ENCODE data around the gene LRCH4.
A peak's percentile ranks its signal among the peaks of the same experiment; 100 is the strongest.
"Not testable (repeated sequence)": the region's sequence is repeated elsewhere in the genome, so short reads cannot be mapped to it uniquely, and the experiment has no call there.

Gene LRCH4

DNA sequence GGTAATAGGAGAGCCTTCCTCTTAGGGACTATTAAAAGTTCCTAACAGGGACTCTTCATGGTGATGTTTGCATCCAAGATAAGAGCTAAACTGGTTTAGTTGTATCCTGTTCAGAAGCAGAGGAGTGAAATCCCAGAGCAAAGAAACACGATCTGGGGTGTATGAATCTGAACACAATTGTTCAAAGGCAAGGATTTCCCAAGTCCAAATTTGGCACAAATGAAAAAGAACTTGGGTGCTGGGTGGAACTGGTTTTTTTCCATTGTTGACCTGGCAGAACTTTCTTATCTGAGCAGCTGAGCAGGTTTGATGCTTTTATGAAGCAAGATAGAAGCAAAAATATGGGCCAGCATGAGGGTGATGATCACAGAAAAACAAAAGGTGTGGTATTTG lies 41.0 kb downstream of the LRCH4 start:
- H3K4me3 ChIP-seq (ENCODE audit: low read length): peak overlapping the region; percentile 6
- H3K4me1 ChIP-seq (ENCODE audit: control insufficient read depth, insufficient read depth, low read length): peaks cover 68% of the 10 kb centered on the region
- H3K4me2 ChIP-seq (ENCODE audit: low read length): peak overlapping the region; percentile 62
- H3K36me3 ChIP-seq (ENCODE audit: insufficient read depth, low read length): peaks cover 3% of the 10 kb centered on the region
- no peaks in the 10 kb centered on the region for H3K9me3 ChIP-seq (replicated peaks; ENCODE audit: low read length)
- H3K9ac ChIP-seq (ENCODE audit: low read depth, low read length): peak overlapping the region; percentile 50
- H3K27me3 ChIP-seq (ENCODE audit: control insufficient read depth, insufficient read depth, low read length): no peaks in the 10 kb centered on the region

DNA sequence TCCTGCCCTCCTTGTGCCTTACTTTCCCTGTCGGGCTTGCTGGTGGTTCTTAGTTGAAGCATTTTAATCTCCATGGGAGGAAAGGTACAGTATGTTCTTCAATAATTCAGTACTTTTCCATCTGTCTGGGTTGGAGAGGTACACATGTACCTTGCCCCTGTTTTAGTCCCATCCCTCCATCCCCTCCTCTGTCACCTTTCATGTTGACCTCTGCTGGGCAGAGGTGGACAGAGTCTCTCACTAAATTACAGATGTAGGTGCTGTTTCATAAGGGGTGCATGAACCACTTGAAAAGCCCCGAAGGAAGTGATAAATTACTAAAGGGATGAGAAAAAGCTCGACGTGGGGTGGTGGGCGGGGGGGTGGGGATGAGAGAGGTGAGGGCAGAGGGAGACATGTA lies 41.5 kb downstream of the LRCH4 start:
- H3K9me3 ChIP-seq (replicated peaks; ENCODE audit: low read length): no peaks in the 10 kb centered on the region
- no peaks in the 10 kb centered on the region for H3K27me3 ChIP-seq (ENCODE audit: control insufficient read depth, insufficient read depth, low read length)
- peaks cover 69% of the 10 kb centered on the region for H3K4me1 ChIP-seq (ENCODE audit: control insufficient read depth, insufficient read depth, low read length)
- H3K4me3 ChIP-seq (ENCODE audit: low read length): no peak overlapping the region
- peaks cover 3% of the 10 kb centered on the region for H3K36me3 ChIP-seq (ENCODE audit: insufficient read depth, low read length)
- no peak overlapping the region for H3K9ac ChIP-seq (ENCODE audit: low read depth, low read length)
- no peak overlapping the region for H3K4me2 ChIP-seq (ENCODE audit: low read length)

DNA sequence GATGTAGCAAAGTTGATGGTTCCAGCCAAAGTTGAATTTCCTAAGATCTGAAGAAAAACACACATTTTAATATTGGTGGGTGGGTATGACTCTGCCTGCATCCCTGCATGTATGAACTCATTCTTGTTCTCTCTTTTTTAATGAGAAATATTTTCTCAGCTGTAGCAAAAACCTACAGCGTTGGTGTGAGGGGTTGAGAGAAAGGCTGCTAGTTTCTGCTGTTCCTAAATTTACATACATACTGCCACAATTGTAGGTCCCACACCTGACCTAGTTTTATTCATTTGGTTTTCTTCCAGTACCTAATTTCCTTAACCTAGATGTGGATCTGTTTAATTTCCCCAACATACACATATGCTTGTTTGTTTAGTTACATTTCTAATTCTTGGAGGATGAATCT lies 42.3 kb downstream of the LRCH4 start:
- Histone ChIP-seq H3K9ac (ENCODE audit: low read depth, low read length) (no peak overlapping the region), H3K9me3 (replicated peaks; ENCODE audit: low read length) (no peaks in the 10 kb centered on the region), H3K4me3 (ENCODE audit: low read length) (no peak overlapping the region), H3K4me1 (ENCODE audit: control insufficient read depth, insufficient read depth, low read length) (peaks cover 66% of the 10 kb centered on the region), H3K4me2 (ENCODE audit: low read length) (peak overlapping the region; percentile 3), H3K36me3 (ENCODE audit: insufficient read depth, low read length) (no peaks in the 10 kb centered on the region), H3K27me3 (ENCODE audit: control insufficient read depth, insufficient read depth, low read length) (no peaks in the 10 kb centered on the region)

DNA sequence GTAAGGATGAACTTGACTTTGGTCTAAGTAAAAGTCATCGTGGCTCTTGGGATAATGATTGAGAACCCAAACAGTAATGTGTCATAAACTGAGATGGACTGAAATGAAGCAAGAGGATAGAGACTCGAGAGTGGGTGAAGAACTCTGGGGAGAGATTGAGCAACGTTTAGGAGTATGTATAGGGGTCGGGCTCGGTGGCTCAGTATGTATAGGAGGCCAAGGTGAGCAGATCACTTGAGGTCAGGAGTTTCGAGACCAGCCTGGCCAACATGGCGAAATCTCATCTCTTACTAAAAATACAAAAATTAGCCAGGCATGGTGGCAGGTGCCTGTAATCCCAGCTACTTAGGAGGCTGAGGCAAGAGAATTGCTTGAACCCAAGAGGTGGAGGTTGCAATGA lies 44.6 kb downstream of the LRCH4 start:
- H3K4me1 ChIP-seq (ENCODE audit: control insufficient read depth, insufficient read depth, low read length): peaks cover 49% of the 10 kb centered on the region
- H3K9me3 ChIP-seq (replicated peaks; ENCODE audit: low read length); H3K27me3 ChIP-seq (ENCODE audit: control insufficient read depth, insufficient read depth, low read length); H3K36me3 ChIP-seq (ENCODE audit: insufficient read depth, low read length); H3K9ac ChIP-seq (ENCODE audit: low read depth, low read length); H3K4me3 ChIP-seq (ENCODE audit: low read length); H3K4me2 ChIP-seq (ENCODE audit: low read length): not testable (repeated sequence)

DNA sequence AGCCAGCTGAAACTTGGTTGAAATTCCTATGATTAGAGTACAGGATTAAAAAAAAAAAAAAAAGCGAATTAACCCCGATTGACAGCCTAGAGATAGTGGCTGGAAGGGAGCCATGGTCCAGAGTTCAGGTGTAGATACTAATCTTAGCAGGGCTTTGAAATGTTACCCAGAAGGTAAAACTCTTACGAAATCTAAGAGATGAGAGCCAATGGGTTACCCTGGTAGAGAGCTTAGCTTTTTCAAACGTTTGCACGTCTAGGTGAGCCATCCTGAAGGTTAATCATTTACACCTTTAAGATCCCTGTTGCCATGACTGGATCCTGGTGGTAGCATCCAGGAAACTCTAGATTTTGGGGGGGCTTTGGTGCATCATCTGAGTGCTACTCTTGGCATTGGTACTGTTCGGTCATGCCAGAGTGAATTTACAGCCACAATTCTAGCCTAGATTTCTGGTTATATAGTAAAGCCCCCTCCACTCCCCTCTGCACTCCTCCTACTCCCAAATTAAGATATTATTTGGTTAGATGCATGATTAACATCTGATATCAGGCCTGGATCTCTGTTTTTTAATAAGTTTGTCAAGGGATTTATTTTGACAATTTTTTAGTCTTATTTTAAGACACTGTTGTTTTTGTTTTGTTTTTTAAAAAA lies 45.7 kb downstream of the LRCH4 start:
- no peaks in the 10 kb centered on the region for H3K9me3 ChIP-seq (replicated peaks; ENCODE audit: low read length)
- H3K4me1 ChIP-seq (ENCODE audit: control insufficient read depth, insufficient read depth, low read length): peaks cover 40% of the 10 kb centered on the region
- H3K9ac ChIP-seq (ENCODE audit: low read depth, low read length): peak overlapping the region; percentile 53

DNA sequence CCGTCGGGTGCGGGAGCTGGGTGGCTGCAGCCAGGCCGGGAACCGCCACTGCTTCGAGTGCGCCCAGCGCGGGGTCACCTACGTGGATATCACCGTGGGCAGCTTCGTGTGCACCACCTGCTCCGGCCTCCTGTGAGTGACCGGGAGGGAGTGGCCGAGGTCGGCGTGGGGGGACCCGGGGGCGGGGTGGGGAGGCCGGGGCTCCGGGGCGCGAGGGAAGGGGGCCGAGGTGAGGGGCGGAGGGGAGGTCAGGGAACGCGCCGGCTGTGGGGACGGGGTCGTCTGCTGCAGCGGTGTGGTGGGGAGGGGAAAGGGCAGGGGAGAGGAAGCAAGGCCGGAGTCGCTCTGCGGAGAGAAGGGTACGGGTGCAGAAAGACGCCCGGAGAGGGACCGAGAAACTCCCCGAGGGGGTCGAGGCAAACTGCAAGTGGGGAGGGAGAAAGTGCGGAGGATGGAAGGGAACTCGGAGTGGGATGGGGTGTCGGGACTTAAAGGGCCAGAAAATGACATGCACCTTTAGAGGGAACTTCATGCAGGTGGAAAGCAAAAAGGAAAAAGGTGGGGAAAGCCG lies 46.4 kb downstream of the LRCH4 start:
- Histone ChIP-seq H3K4me1 (ENCODE audit: control insufficient read depth, insufficient read depth, low read length) (peaks cover 33% of the 10 kb centered on the region), H3K4me3 (ENCODE audit: low read length) (peak overlapping the region; percentile 79), H3K27me3 (ENCODE audit: control insufficient read depth, insufficient read depth, low read length) (no peaks in the 10 kb centered on the region), H3K4me2 (ENCODE audit: low read length) (peak overlapping the region; percentile 83), H3K9me3 (replicated peaks; ENCODE audit: low read length) (no peaks in the 10 kb centered on the region), H3K36me3 (ENCODE audit: insufficient read depth, low read length) (no peaks in the 10 kb centered on the region), H3K9ac (ENCODE audit: low read depth, low read length) (peak overlapping the region; percentile 62)

More for the DNA sequence above, 45.7 kb downstream of the LRCH4 start:
- peak overlapping the region; percentile 83 for H3K4me2 ChIP-seq (ENCODE audit: low read length)
- no peaks in the 10 kb centered on the region for H3K27me3 ChIP-seq (ENCODE audit: control insufficient read depth, insufficient read depth, low read length)
- no peaks in the 10 kb centered on the region for H3K36me3 ChIP-seq (ENCODE audit: insufficient read depth, low read length)
- peak overlapping the region; percentile 79 for H3K4me3 ChIP-seq (ENCODE audit: low read length)

DNA sequence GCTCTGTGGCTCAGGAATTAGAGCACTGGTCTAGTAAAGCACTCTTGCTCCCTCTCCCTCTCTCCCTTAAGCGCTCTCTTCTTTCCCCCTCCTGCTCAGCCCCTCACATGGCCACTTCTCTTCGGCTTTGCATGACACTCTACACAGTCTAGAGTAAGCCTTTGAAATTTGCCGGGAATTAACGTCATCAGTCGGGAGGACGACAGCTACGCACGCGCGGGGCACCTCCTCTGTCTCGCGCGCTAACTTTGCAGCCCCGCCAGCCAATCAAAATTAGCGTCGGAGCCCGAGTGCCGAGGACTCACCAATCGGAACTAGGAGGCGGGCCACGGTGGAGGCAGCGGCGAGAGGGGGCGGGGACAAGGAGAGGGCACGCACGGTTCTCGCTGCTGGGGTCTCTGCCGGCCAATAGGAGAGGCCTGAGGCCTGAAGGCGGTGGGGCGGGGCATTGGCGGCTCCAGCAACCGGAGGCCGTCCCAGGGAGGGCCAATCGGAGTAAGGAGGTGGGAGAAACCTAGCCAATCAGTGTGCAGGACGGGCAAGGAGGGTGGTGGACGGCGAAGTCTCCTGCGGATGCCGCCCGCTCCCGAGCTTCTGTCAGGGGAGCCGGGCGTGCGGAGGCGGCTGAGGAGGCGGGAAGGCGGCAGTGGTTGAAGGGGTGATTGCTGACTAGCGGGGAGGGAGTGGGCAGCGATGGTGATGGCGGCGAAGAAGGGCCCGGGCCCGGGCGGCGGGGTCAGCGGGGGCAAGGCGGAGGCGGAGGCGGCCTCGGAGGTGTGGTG lies 47.1 kb downstream of the LRCH4 start, which contains the start of gene AGFG2:
TSS of gene AGFG2 (plus strand) at position 550 of the 782 bp plus-strand sequence. CDS start at position 694, 144 bp downstream.
- Histone ChIP-seq H3K4me1 (ENCODE audit: control insufficient read depth, insufficient read depth, low read length) (peaks cover 26% of the 10 kb centered on the region), H3K9ac (ENCODE audit: low read depth, low read length) (peak within 1 kb of the TSS; percentile 62), H3K27me3 (ENCODE audit: control insufficient read depth, insufficient read depth, low read length) (peaks cover 5% of the 10 kb centered on the region), H3K36me3 (ENCODE audit: insufficient read depth, low read length) (no peaks in the 10 kb centered on the region), H3K4me2 (ENCODE audit: low read length) (peak within 1 kb of the TSS; percentile 85), H3K4me3 (ENCODE audit: low read length) (peak within 1 kb of the TSS; percentile 79), H3K9me3 (replicated peaks; ENCODE audit: low read length) (no peaks in the 10 kb centered on the region)

DNA sequence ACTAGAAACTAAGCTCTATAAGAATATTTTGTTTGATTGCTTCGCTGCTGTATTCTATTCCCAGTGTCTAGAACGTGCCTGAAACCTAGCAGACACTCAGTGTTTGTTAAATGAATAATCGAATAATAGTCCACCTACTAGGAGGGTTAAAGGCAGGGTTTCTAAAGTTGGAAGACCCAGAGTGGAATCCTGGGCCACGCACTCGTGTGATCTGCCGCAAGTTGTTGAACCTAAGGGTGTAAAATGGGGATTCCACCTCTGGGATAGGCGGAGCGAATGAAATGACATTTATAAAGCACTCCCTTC lies 47.6 kb downstream of the LRCH4 start:
- peaks cover 21% of the 10 kb centered on the region for H3K4me1 ChIP-seq (ENCODE audit: control insufficient read depth, insufficient read depth, low read length)
- peak overlapping the region; percentile 63 for H3K4me3 ChIP-seq (ENCODE audit: low read length)
- peak overlapping the region; percentile 85 for H3K4me2 ChIP-seq (ENCODE audit: low read length)
- H3K9me3 ChIP-seq (replicated peaks; ENCODE audit: low read length): no peaks in the 10 kb centered on the region
- H3K9ac ChIP-seq (ENCODE audit: low read depth, low read length): no peak overlapping the region
- no peaks in the 10 kb centered on the region for H3K36me3 ChIP-seq (ENCODE audit: insufficient read depth, low read length)
- H3K27me3 ChIP-seq (ENCODE audit: control insufficient read depth, insufficient read depth, low read length): peaks cover 7% of the 10 kb centered on the region

DNA sequence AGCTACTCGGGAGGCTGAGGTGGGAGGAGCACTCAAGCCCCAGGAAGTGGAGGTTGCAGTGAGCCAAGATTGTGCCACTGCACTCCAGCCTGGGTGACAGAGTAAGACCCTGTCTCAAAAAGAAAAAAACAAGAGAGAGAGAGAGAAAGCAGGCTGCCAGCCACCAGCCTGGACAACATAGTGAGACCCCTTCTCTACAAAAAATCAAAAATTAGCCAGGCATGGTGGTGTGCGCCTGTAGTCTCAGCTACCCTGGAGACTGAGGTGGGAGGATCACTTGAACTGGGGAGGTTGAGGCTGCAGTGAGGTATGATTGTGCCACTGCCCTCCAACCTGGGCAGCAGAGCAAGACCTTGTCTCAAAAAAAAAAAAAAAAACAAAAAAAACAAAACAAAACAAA lies 49.2 kb downstream of the LRCH4 start:
- not testable (repeated sequence) for H3K9ac ChIP-seq (ENCODE audit: low read depth, low read length); H3K36me3 ChIP-seq (ENCODE audit: insufficient read depth, low read length); H3K9me3 ChIP-seq (replicated peaks; ENCODE audit: low read length); H3K4me3 ChIP-seq (ENCODE audit: low read length); H3K4me2 ChIP-seq (ENCODE audit: low read length)
- H3K4me1 ChIP-seq (ENCODE audit: control insufficient read depth, insufficient read depth, low read length): peaks cover 14% of the 10 kb centered on the region
- peaks cover 12% of the 10 kb centered on the region for H3K27me3 ChIP-seq (ENCODE audit: control insufficient read depth, insufficient read depth, low read length)

DNA sequence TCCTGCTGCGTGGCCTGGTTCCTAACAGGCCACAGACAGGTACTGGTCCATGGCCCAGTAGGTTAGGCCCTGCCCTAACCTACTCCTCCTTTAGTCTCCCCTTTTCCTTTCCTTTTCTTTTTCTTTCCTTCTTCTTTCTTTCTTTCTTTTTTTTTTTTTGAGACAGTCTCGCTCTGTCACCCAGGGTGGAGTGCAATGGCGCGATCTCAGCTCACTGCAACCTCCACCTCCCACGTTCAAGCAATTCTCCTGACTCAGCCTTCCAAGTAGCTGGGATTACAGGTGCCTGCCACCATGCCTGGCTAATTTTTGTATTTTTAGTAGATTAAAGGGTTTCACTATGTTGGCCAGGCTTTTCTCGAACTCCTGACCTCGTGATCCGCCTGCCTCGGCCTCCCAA lies 49.9 kb downstream of the LRCH4 start:
- Histone ChIP-seq H3K27me3 (ENCODE audit: control insufficient read depth, insufficient read depth, low read length) (peaks cover 12% of the 10 kb centered on the region), H3K4me1 (ENCODE audit: control insufficient read depth, insufficient read depth, low read length) (peaks cover 11% of the 10 kb centered on the region)
- H3K36me3 ChIP-seq (ENCODE audit: insufficient read depth, low read length); H3K9ac ChIP-seq (ENCODE audit: low read depth, low read length); H3K9me3 ChIP-seq (replicated peaks; ENCODE audit: low read length); H3K4me2 ChIP-seq (ENCODE audit: low read length); H3K4me3 ChIP-seq (ENCODE audit: low read length): not testable (repeated sequence)

DNA sequence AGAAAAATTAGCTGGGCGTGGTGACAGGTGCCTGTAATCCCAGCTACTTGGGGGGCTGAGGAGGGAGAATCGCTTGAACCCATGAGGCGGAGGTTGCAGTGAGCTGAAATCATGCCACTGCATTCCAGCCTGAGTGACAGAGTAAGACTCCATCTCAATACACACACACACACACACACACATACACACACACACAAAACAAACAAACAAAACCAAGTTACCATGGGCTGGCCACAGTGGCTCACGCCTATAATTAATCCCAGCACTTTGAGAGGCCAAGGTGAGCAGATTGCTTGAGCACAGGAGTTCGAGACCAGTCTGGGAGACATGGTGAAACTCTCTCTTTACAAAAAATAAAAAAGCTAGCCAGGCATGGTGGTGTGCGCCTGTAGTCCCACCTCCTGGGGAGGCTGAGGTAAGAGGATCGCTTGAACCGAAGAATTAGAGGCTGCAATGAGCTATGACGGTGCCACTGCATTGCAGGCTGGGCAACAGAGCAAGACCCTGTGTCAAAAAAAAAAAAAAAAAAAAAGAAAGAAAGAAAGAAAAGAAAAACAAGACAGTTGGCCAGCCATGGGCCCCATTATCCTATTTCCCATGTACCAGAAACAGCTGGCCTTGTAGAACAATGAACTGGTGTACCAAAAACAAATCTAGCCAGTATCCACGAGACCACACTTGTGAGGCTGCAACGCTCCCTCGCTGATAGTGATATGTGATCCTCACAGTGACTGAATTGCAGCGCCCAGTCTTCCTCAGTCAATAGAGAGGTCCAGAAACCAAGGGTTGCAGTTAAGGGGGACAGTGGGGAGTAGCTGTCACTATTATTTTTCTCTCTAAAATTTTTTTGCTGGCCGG lies 53.5 kb downstream of the LRCH4 start:
- H3K4me1 ChIP-seq (ENCODE audit: control insufficient read depth, insufficient read depth, low read length): peaks cover under 1% of the 10 kb centered on the region
- H3K4me2 ChIP-seq (ENCODE audit: low read length): no peak overlapping the region

More for the DNA sequence above, 53.5 kb downstream of the LRCH4 start:
- Histone ChIP-seq H3K9ac (ENCODE audit: low read depth, low read length) (no peak overlapping the region), H3K4me3 (ENCODE audit: low read length) (no peak overlapping the region), H3K27me3 (ENCODE audit: control insufficient read depth, insufficient read depth, low read length) (peaks cover 12% of the 10 kb centered on the region), H3K9me3 (replicated peaks; ENCODE audit: low read length) (no peaks in the 10 kb centered on the region), H3K36me3 (ENCODE audit: insufficient read depth, low read length) (no peaks in the 10 kb centered on the region)

All from skeletal muscle satellite cell (primary cell).